Superior temporal gyrus (tissue), 1 donor: ENCODE measurements around the gene HSPB2.
"Not testable (repeated sequence)": the region's sequence is repeated elsewhere in the genome, so short reads cannot be mapped to it uniquely, and the experiment has no call there.

Source experiments
- DNase-seq: peaks from one replicate; pipeline ENCODE4 v3.0.0-alpha.2; 2016; ENCODE audit errors: extremely low spot score

HSPB2 gene

GRCh38 chr11:111912535-111912934 lies at the start of gene HSPB2:
Gene HSPB2, plus strand, starts transcription at chr11:111912734. Its CDS starts 96 bp downstream, at chr11:111912830.
- no peak for DNase-seq

DNA sequence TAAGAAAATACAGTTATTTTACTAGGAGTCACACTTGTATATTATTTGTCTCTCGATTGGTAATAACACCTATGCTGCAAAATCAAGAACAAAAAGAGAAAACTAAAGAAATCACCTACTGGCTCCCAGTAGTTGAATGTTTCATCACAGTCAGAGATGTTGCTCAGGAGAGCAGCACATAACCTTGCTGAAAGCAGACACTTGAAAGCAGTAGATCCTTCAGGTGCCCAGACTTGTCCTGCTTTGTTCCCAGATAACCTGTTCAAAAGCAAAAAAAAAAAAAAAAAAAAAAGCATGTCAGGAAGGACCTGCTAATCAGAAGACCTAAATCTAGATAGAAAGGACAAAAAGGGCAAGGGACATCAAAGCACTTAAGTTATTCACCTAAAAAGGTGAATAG lies 42.4 kb upstream of the HSPB2 start:
- DNase-seq = no peak

DNA sequence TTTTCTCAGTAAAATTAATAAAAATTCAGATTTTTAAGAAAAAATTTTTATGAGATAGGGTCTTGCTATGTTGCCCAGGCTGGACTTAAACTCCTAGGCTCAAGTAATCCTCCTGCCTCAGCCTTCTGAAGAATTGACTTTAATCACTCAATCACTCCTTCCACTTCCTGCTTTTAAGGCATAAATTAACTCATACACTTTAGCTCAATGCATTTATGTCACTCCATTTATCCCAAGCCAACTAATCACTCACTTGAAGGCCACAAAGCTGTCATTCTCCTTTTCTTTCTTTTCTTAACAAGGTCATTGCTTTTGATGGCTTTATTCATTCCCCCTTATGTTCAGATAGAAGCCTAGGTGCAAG lies 42.0 kb upstream of the HSPB2 start:
- DNase-seq = no peak

DNA sequence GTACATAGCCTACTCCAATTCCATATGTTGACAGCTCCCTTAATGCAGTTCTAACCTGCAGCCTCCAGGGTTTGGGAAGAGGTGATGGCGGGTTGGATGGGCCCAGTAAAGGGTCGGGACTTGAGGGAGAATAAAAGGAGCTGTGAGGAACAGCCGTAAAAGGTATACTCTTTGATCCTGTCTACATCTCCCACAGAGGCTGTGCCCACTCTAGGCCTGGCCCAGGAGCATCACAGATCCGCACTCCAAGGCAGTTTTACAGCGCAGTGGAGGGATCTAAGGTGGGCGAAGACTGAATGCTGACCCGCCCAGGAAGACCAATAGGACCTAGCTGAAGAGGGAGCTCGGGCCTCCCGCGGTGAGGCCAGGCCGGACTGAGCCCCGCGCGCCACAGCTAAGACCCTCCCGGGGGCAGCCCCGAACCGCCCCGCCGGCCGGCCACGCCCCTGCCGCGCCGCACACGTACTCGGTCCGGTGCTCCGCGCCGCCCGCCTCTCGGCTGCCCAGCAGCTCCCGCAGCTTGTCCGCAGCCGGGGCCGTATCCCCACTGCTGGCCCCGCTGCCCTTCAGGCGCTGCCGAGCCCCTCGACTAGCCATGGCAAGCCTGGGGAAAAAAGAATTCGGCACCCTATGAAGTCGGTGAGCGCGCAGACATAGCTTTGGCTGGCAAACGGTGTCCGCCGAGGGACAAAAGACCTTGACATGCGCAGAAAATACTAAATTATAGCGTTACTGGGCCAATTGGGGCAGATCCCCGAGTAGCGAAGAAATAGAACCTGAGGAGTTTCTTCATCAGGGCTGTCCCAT lies 41.4 kb upstream of the HSPB2 start, which contains the start of gene ALG9:
ALG9 (minus strand) TSS at position 696 of the 807 bp plus-strand sequence; CDS start at position 597, 99 bp downstream.
- peak; percentile 85 for DNase-seq

DNA sequence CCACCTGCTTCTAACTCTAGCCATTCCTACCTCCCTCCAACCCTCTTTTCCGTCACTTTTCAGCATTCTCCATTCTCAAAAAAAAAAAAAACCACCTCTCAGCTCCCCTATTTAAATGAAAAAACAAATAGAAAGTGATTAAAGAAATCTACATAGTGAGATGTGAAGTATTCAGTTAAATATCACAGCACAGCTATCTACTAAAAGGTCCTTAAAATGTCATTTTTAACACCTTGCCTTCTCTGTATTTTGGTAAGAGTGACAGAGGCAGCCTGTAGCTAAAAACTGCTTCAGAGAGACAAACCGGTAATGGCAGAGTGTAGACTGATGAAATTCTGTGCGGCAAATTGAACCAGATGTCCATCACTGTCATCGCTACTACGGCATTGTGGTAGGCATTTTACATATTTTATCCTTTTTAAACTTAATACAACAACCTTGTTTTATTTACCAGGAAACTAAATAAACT lies 40.8 kb upstream of the HSPB2 start:
- DNase-seq = peak; percentile 70

DNA sequence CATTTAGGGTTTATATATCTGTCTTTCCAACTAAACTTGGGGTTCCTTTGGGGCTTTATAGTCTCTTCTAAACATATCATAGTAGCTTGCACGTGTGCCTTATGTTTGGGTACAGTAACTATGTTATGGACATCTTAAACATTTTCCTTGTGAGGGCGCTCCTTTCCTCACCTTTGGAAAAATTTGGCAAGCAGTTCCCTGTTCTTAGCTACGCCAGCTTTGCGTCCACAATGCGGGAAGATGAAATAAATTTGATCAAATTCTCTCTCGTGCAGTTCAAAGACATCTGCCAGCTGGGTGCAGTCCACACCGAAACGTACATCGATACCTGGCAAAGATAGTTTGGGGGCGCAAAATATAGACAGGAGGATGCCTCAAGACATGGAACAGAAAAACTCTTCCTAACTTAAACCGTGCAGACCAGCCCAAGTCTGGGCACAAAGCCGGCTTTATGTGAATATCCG lies 34.1 kb upstream of the HSPB2 start:
- no peak for DNase-seq

- DNase-seq = peak; percentile 99
Observed at GRCh38 chr11:111878849-111879636, 33.5 kb upstream of the HSPB2 start, which contains the start of the genes CFAP68 and FDXACB1. Gene CFAP68, plus strand, starts transcription at chr11:111879541. Its CDS starts 20 bp downstream, at chr11:111879561. Gene FDXACB1, minus strand, starts transcription at chr11:111879165. Its CDS starts 33 bp downstream, at chr11:111879132.

- no peak for DNase-seq
Observed at GRCh38 chr11:111879637-111879960, 32.9 kb upstream of the HSPB2 start.

GRCh38 chr11:111882202-111882601 lies 30.3 kb upstream of the HSPB2 start:
- peak; percentile 66 for DNase-seq

DNA sequence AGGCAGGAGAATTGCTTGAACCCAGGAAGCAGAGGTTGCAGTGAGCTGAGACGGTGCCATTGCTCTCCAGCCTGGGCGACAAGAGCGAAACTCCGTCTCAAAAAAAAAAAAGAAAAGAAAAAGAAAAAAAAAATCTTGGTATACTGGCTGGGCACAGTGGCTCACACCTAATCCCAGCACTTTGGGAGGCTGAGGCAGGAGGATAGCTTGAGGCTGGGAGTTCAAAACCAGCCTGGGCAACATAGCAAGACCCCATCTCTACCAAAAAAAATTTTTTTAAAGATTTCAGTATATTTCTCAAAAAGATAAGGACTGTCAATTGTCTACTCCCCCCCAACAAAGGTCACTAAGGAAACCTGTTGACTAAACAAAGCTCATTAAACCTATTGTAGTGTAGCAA lies 27.5 kb upstream of the HSPB2 start:
- DNase-seq = not testable (repeated sequence)

GRCh38 chr11:111886032-111886431 lies 26.5 kb upstream of the HSPB2 start:
- DNase-seq = no peak

GRCh38 chr11:111886844-111887243 lies 25.7 kb upstream of the HSPB2 start:
- DNase-seq = no peak

DNA sequence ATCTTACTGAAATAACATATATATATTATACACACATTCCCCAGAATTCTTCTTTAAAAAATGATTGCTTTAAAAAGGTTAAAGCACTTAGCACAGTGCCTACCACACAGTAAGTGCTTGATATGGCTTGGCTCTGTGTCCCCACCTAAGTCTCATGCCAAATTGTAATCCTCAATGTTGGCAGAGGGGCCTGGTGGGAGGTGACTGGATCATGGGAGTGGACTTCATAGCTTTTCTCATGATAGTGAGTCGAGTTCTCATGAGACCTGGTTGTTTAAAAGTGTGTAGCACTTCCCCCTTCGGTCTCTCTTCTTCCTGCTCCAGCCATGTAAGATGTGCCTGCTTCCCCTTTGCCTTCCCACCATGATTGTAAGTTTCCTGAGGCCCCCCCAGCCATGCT lies 7.1 kb upstream of the HSPB2 start:
- DNase-seq = no peak

GRCh38 chr11:111906680-111907079 lies 5.9 kb upstream of the HSPB2 start:
- no peak for DNase-seq

DNA sequence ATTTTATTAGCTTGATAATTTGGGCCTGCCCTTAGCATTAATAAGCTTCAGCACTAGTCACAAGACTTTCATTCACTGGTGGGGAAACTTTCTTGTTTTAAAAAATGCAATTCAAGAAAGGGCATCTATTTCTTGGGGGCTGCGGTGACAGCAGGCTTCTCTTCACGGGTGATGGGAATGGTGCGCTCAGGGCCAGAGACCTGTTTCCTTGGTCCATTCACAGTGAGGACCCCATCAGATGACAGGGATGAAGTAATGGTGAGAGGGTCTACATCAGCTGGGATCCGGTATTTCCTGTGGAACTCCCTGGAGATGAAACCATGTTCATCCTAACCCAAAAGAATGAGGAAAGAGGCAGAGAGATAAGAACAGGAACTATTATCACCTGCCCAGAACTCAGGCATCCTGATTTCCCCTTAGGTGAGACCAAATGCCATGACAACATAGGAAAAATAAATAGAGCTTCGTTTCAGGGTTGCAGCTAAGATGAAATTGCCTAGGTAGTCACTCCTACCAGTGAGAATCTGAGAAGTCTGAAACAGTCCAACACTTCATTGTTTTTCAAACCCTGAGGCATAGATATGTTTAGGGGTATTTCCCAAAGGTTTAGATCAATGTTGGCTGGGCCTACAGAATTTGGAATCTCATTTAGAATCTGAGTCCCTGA lies 3.8 kb upstream of the HSPB2 start:
- no peak for DNase-seq

GRCh38 chr11:111909378-111909777 lies 3.2 kb upstream of the HSPB2 start:
- no peak for DNase-seq

DNA sequence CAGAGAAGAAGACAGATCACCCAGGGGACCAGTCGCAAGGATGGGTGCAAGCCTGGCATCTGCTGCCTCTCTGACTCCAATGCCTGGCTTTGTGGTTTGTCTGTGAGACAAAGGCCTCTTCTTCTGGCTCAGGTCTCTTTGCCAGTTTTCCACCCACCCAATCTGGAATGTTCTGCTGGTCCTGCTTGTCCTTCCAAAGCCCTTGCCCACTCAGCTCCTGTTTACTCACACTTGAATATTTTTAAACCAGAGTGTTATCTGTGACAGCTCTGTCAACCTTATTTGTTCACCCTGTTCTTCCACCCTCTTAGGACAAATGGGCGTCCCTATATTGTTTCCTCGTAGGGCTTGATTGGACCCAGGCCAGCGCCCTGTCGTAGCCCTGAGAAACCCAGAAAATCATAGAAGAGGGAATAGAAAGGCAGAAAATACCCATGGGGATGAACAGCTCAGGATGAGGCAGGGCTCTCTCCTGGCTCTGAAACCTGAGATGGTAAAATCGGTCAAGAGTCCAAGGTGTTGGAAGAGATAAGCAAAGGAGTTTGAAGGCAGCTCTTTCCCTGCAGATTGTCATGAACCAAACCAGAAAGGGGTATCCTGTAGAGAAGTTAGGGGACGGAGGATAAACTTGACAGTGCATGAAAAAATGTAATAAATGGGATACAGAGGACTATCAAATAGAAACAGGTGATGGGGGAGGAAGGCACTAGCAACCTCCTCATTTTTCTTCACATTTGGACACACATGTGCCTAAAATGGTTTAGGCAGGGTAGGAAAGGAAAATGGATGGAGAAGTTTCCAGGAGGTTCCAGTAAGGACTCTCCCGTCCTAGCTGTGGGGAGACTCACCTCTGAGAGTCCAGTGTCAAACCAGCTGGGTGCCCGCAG lies 1.6 kb upstream of the HSPB2 start:
- peak; percentile 97 for DNase-seq

GRCh38 chr11:111911563-111912401 lies 752 bp upstream of the HSPB2 start, which contains the start of gene CRYAB:
Gene CRYAB, minus strand, starts transcription at chr11:111911770. Its CDS starts 46 bp downstream, at chr11:111911724.
- peak; percentile 96 for DNase-seq

DNA sequence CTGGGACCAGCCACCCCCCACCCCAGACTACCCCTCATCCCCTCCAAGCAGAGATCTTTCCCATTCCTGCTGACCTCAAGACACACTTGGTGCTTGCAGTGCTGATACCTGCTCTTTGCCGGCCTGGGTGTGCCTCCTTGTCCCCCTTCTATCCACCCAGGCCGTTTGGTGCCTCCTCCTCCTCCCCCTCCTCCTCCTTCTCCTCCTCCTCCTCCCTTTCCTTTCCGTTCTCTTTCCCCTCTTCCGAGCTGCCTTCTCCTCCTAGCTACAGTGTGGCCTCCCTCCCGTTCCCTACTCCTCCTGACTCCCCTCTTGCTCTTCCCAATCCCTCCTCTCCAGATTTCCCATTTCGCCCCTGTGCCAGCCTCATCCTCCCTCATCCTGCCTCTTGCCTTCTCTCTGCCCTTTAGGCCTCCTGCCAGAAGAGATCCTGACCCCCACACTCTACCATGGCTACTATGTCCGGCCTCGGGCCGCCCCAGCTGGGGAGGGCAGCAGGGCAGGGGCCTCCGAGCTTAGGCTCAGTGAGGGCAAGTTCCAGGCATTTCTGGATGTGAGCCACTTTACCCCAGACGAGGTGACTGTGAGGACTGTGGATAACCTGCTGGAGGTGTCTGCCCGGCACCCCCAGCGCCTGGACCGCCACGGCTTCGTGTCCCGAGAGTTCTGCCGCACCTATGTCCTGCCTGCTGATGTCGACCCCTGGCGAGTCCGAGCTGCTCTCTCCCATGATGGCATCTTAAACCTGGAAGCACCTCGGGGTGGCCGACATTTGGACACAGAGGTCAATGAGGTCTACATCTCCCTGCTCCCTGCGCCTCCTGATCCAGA lies 712 bp downstream of the HSPB2 start:
- no peak for DNase-seq
